NT2/D1 (cell line): ENCODE results near the gene IAPP.

Experiments
- YY1 ChIP-seq: IDR thresholded peaks from 2 replicates; pipeline ENCODE4 v1.6.1; 2011; ENCODE audit not compliant: insufficient read length, insufficient read depth
- ZNF274 ChIP-seq: IDR thresholded peaks from 2 replicates; pipeline ENCODE4 v1.6.1; 2011; ENCODE audit warnings: mild to moderate bottlenecking, low read depth, low read length

DNA sequence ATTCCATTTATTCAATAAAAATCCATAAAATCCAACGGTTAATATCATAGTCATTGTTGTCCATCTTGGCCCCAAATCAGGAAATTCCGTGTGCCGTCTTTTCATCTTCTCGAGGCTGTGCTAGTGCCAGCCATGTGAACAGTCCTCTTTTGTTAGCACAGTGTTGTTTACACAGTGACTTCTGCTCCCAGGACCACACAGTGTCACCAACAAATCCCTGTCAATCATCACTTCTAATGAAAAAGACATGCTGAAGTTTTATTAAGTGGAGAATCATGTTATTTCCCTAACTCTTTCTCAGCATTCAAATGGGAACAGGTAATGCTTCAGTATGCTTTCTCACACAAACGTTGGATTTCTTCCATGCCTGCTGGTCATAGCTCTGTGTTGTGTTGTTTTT, 36.0 kb upstream of the IAPP start:
- TF ChIP-seq YY1 (no peak), ZNF274 (no peak)
